DOHH2 (cell line): ENCODE results near the gene SORBS2.

Experiments used
- H3F3A ChIP-seq: fragments of 200-600 bp; sonication (generic), shearing (Covaris generic); 2 replicates; pipeline ENCODE4 v1.6.0; 2016; ENCODE audit warnings: antibody characterized with exemption, mild to moderate bottlenecking; ENCODE audit not compliant: control insufficient read depth, insufficient read depth
- H3K27ac ChIP-seq: fragments of 200-600 bp; sonication (generic); 2 replicates; pipeline ENCODE4 v1.5.1; 2014; ENCODE audit warnings: low read depth, mild to moderate bottlenecking, low read length, moderate library complexity
- H3K27me3 ChIP-seq: fragments of 200-600 bp; sonication (generic); 2 replicates; pipeline ENCODE4 v1.6.1; 2014; ENCODE audit warnings: mild to moderate bottlenecking, low read length, mixed read lengths; ENCODE audit not compliant: control insufficient read depth
- H3K36me3 ChIP-seq: fragments of 200-600 bp; sonication (generic); 2 replicates; pipeline ENCODE4 v1.6.1; 2014; ENCODE audit warnings: mild to moderate bottlenecking, low read length, moderate library complexity, mixed read lengths; ENCODE audit not compliant: control insufficient read depth
- H3K4me1 ChIP-seq: fragments of 200-600 bp; sonication (generic); 2 replicates; pipeline ENCODE4 v1.6.1; 2014; ENCODE audit warnings: mild to moderate bottlenecking, low read length, mixed read lengths; ENCODE audit not compliant: control insufficient read depth
- H3K4me2 ChIP-seq: fragments of 200-600 bp; sonication (generic); 2 replicates; pipeline ENCODE4 v1.6.0; 2014; ENCODE audit warnings: mild to moderate bottlenecking, low read length, moderate library complexity
- H3K4me3 ChIP-seq: fragments of 200-600 bp; sonication (generic); 2 replicates; pipeline ENCODE4 v1.5.1; 2014; ENCODE audit warnings: mild to moderate bottlenecking, low read length, mixed read lengths
- H3K79me2 ChIP-seq: fragments of 200-600 bp; sonication (generic); 2 replicates; pipeline ENCODE4 v1.6.1; 2014; ENCODE audit warnings: mild to moderate bottlenecking, low read length, mixed read lengths; ENCODE audit not compliant: control insufficient read depth
- H3K9me2 ChIP-seq: fragments of 200-600 bp; sonication (generic); replicated peaks from 2 replicates; pipeline ENCODE4 v1.6.1; 2014; ENCODE audit warnings: mild to moderate bottlenecking, low read length, mixed read lengths; ENCODE audit not compliant: control insufficient read depth
- H3K9me3 ChIP-seq: fragments of 200-600 bp; sonication (generic); 2 replicates; pipeline ENCODE4 v1.6.1; 2014; ENCODE audit warnings: antibody characterized with exemption, low read length, mixed read lengths; ENCODE audit not compliant: control insufficient read depth, insufficient read depth
- H4K20me1 ChIP-seq: fragments of 200-600 bp; sonication (generic); 2 replicates; pipeline ENCODE4 v1.6.0; 2014; ENCODE audit warnings: low read depth, mild to moderate bottlenecking, antibody characterized with exemption, low read length, moderate library complexity; ENCODE audit not compliant: control insufficient read depth, insufficient read depth
- CTCF ChIP-seq: fragments of 200-600 bp; sonication (generic); IDR thresholded peaks from one replicate; pipeline ENCODE4 v1.5.1; 2014; ENCODE audit warnings: antibody characterized with exemption, mild to moderate bottlenecking, low read depth, low read length; ENCODE audit not compliant: poor library complexity, severe bottlenecking
- EZH2phosphoT487 ChIP-seq: fragments of 200-600 bp; sonication (generic); IDR thresholded peaks from 2 replicates; pipeline ENCODE4 v1.6.1; 2017; ENCODE audit warnings: borderline replicate concordance, mild to moderate bottlenecking, antibody characterized with exemption, low read length, moderate library complexity, mixed read lengths

Gene SORBS2

GRCh38 chr4:185700630-185701029 lies 111.4 kb downstream of the SORBS2 start:
- TF ChIP-seq EZH2phosphoT487, result no peak
- no peak for TF ChIP-seq CTCF

GRCh38 chr4:185700048-185700447 lies 111.9 kb downstream of the SORBS2 start:
- H3K4me2 ChIP-seq, result no peak overlapping the region
- H3K4me3 ChIP-seq, result no peak overlapping the region
- H3K27ac ChIP-seq, result no peak overlapping the region

More at GRCh38 chr4:185700630-185701029, 111.4 kb downstream of the SORBS2 start:
- Histone ChIP-seq H3K27me3 (no peaks in the 10 kb centered on the region), H3K9me3 (no peaks in the 10 kb centered on the region), H3F3A (no peaks in the 10 kb centered on the region), H3K36me3 (no peaks in the 10 kb centered on the region), H3K27ac (no peak overlapping the region), H3K4me1 (no peaks in the 10 kb centered on the region), H3K4me2 (no peak overlapping the region), H3K9me2 (no peaks in the 10 kb centered on the region), H3K4me3 (no peak overlapping the region), H3K79me2 (no peaks in the 10 kb centered on the region), H4K20me1 (no peaks in the 10 kb centered on the region)

GRCh38 chr4:185697488-185697887 lies 114.5 kb downstream of the SORBS2 start:
- H3F3A ChIP-seq, result no peaks in the 10 kb centered on the region
- no peak overlapping the region for H3K4me3 ChIP-seq
- no peaks in the 10 kb centered on the region for H3K79me2 ChIP-seq
- TF ChIP-seq EZH2phosphoT487 (no peak), CTCF (no peak)
- no peaks in the 10 kb centered on the region for H3K4me1 ChIP-seq
- H3K9me3 ChIP-seq, result no peaks in the 10 kb centered on the region
- no peak overlapping the region for H3K27ac ChIP-seq
- no peaks in the 10 kb centered on the region for H3K36me3 ChIP-seq
- no peaks in the 10 kb centered on the region for H3K9me2 ChIP-seq
- no peak overlapping the region for H3K4me2 ChIP-seq
- H4K20me1 ChIP-seq, result no peaks in the 10 kb centered on the region
- no peaks in the 10 kb centered on the region for H3K27me3 ChIP-seq

More at GRCh38 chr4:185700048-185700447, 111.9 kb downstream of the SORBS2 start:
- Histone ChIP-seq H3K79me2 (no peaks in the 10 kb centered on the region), H3K9me2 (no peaks in the 10 kb centered on the region), H3K36me3 (no peaks in the 10 kb centered on the region), H4K20me1 (no peaks in the 10 kb centered on the region), H3F3A (no peaks in the 10 kb centered on the region), H3K27me3 (no peaks in the 10 kb centered on the region), H3K4me1 (no peaks in the 10 kb centered on the region), H3K9me3 (no peaks in the 10 kb centered on the region)
- no peak for TF ChIP-seq CTCF
- TF ChIP-seq EZH2phosphoT487, result no peak

- no peaks in the 10 kb centered on the region for H3K79me2 ChIP-seq
- H3K4me3 ChIP-seq, result no peak overlapping the region
- H3K36me3 ChIP-seq, result no peaks in the 10 kb centered on the region
- no peaks in the 10 kb centered on the region for H4K20me1 ChIP-seq
- no peaks in the 10 kb centered on the region for H3K9me3 ChIP-seq
- H3K4me1 ChIP-seq, result no peaks in the 10 kb centered on the region
- no peaks in the 10 kb centered on the region for H3K9me2 ChIP-seq
- H3K4me2 ChIP-seq, result no peak overlapping the region
- TF ChIP-seq CTCF (no peak), EZH2phosphoT487 (no peak)
- H3K27me3 ChIP-seq, result no peaks in the 10 kb centered on the region
- no peaks in the 10 kb centered on the region for H3F3A ChIP-seq
- H3K27ac ChIP-seq, result no peak overlapping the region
Observed at GRCh38 chr4:185695743-185696142, 116.3 kb downstream of the SORBS2 start.
